ENCODE results near the gene FOXA2.

DNA sequence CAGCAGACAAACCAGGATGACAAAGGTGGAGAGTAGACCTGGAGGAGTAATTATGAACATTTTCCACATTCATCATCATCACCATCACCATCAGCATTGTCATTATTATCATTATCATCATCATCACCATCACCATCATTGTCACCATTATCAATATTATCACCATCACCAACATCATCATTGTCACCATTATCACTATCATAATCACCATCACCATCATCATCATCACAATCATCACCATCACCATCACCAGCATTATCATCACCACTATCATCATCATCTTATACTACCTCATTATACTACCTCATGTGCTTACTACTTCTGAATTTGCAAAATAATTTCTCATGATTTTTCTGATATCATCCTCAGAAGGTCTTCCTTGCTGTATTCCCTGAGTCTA, 39.3 kb downstream of the FOXA2 start:
- TF ChIP-seq, protein P1, sequence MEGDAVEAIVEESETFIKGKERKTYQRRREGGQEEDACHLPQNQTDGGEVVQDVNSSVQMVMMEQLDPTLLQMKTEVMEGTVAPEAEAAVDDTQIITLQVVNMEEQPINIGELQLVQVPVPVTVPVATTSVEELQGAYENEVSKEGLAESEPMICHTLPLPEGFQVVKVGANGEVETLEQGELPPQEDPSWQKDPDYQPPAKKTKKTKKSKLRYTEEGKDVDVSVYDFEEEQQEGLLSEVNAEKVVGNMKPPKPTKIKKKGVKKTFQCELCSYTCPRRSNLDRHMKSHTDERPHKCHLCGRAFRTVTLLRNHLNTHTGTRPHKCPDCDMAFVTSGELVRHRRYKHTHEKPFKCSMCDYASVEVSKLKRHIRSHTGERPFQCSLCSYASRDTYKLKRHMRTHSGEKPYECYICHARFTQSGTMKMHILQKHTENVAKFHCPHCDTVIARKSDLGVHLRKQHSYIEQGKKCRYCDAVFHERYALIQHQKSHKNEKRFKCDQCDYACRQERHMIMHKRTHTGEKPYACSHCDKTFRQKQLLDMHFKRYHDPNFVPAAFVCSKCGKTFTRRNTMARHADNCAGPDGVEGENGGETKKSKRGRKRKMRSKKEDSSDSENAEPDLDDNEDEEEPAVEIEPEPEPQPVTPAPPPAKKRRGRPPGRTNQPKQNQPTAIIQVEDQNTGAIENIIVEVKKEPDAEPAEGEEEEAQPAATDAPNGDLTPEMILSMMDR (IDR thresholded peaks at IDR 0.05): no peak
- TF ChIP-seq ZFX (IDR thresholded peaks at IDR 0.05; ENCODE audit: borderline replicate concordance): no peak

Measured in 22Rv1 (cell line).